RPMI7951 (cell line): ENCODE results near the gene EEF2. TPM values are rescaled to one million over a fixed set of nuclear protein-coding genes. Genes with fewer than 3 reads are reported as not detected.
A peak's percentile ranks its signal among the peaks of the same experiment; 100 is the strongest.

Experiments
- DNase-seq: peaks from one replicate; pipeline ENCODE4 v3.0.0-alpha.2; 2012; ENCODE audit warnings: low read depth
- total RNA-seq: library from RNA; depleted of rRNA; stranded (reverse); fragments of >200 nt; shearing (Covaris generic); gene quantifications from 2 replicates; pipeline ENCODE4 v1.2.3, GENCODE V29; 2014

The EEF2 gene
- total RNA-seq, 1 experiment from 2014 or later = 603 TPM

DNA sequence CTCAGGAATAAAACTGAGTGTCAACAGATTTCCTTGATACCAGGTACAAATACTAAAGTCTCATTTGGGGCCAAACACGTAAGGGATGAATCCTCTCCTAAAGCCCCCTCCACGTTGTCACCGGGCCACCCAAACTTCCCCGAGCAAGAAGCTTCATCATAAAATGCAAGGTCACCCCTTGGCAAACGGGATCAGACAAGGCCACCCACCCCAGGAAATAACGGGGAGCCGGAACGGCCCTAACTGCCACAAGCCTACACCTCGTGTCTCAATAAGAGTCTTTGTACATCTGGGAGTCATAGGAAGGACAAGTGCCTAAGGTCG, 717 bp downstream of the EEF2 start:
- no peak for DNase-seq

DNA sequence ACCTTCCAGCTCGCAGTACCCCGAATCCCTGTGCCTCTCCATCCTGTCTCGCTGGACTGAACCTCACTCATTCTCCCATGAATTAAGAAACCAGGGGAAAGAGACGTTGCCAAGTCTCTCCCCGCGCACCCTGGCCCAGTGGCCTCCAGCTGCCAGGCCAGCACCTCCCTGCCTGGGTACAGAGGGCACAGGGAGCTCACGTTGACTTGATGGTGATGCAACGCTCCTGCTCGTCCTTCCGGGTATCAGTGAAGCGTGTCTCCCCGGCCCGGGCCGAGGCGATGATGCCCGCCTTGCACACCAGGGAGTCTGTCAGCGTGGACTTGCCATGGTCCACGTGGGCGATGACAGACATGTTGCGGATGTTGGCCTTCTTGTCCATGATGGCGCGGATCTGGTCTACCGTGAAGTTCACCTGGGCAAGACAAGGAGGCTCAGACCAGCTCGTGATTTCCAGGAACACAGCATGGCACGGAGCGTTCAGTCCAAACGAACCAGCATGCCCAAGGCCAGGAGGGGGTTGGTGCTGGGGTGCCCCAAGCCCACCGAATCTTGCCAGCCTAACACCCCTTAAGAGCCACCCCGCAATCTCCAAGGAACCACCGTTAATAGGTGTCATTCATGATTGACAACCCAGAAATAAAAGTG, 1.2 kb downstream of the EEF2 start:
- no peak for DNase-seq

- DNase-seq = no peak
Measured at GRCh38 chr19:3983542-3983914, 1.7 kb downstream of the EEF2 start.

- peak; percentile 59 for DNase-seq
Measured at GRCh38 chr19:3982701-3983541, 2.3 kb downstream of the EEF2 start.

GRCh38 chr19:3981736-3982681, 3.3 kb downstream of the EEF2 start:
- DNase-seq = no peak

DNA sequence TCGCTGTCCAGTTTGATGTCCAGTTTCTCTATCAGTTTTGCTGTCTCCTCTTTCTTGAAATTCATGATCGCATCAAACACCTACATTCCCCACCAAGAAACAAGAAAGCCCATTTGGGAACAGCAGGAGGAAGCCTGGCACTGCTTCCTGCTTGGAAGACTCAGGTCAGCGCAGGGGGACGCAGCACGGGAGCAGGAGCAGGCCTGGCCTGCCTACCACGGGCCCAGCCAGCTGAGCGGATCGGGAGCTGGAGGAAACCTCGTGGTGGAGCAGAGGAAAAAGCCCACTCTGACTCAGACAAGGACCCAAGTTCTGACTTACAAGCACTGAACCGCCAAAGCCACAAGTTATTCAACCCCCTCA, 3.9 kb downstream of the EEF2 start:
- no peak for DNase-seq

- DNase-seq = no peak
Measured at GRCh38 chr19:3980353-3981251, 4.7 kb downstream of the EEF2 start.

GRCh38 chr19:3979674-3980352, 5.5 kb downstream of the EEF2 start:
- no peak for DNase-seq

DNA sequence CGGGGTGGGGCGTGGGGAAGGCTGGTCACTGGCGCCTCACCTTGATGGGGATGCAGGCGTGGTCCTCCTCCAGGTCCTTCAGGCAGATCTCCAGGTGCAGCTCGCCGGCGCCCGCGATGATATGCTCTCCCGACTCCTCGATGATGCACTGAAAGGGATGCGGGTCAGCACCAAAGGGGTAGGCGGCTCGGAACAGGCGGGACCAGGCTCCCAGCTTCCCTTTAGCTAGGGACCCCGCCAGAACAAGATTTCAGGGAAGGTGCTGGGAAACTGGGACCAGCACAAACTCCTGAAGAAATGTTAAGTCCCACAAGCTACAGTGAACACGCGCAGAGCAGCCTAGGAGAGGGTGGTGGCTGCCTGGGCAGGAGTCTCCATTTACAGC, 6.0 kb downstream of the EEF2 start:
- DNase-seq = no peak

DNA sequence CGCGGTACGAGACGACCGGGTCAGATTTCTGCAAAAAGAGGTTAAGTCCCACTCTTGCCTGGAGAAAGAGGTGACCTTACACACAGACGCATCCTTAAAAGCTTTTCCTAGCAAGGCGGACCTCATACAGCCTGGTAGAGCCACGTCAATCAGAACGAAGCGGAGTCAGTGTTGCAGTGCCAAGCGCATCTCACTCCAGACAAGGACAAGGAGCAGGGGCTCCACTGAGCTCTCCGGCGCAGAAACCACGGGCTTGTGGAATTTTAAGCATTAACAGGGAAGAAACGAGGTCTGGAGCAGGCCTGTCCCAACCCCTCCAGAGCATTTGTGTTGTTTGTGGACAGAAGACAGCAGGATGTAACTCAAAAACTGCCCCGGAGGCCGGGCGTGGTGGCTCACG, 7.1 kb downstream of the EEF2 start:
- DNase-seq = no peak

GRCh38 chr19:3977242-3978143, 7.8 kb downstream of the EEF2 start:
- no peak for DNase-seq

DNA sequence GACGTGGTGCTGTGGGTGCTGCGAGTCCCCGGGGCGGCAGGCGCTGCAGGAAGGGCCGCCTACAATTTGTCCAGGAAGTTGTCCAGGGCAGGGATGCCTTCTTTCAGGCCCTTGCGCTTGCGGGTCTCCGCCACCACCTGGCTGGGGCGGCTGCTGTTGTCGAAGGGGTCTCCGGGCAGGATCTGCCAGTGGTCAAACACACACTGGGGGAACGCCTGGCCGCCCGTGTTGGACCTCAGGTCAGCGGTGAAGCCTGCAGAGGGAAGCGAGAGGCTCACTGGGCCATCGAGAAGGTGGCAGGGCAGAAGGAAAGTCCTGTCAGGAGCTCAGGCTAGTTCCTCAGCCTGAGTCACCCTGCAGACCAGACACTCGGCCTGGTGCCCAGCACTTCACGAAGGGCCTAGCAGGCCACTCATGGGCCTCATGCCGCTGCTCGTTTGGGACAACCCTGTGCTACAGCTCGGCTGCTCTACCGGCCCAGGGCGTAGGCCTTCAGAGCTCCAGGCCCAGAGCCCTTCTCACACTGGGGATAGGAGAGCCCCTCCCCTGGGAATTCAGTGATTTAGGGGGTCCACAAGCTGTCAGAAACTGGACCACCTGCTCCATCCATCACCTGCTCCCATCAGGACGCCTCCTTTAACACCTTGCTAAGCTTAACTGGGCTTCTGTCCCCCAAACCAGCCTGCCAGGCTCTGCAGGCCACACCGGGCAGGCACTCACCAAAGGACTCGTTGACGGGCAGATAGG, 8.6 kb downstream of the EEF2 start:
- no peak for DNase-seq

DNA sequence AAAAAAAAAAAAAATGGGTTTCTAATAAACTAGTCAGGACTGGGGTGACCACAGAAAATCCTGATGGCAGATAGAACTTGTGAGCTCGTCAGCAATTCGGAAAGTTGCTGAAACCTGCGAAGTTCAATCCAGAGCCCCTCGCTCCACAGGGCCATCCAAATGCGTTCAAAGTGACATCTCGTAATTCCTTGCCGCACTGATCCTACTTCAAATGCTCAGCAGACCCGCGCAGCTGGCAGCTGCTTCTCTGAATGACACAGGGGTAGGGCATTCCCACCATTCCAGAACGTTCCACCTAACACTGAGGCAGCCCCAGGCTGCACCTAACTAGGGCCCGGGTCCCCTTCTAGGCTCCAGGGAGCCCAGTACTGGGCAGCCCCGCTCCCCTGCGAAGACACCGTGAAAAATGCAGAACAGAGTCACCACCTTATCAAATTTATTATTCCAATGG, 9.6 kb downstream of the EEF2 start:
- DNase-seq = no peak

DNA sequence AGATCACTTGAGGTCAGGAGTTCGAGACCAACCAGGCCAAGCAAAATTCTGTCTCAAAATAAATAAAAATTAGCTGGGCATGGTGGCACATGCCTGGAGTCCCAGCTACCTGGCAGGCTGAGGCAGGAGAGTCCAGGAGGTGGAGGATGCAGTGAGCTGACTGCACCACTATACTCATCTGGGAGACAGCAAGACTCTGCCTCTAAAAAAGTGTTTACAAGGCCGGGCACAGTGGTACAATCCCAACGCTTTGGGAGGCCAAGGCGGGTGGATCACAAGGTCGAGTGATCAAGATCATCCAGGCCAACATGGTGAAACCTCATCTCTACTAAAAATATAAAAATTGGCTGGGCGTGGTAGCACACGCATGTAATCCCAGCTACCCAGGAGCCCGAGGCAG, 10.1 kb downstream of the EEF2 start:
- DNase-seq = no peak

- peak; percentile 97 for DNase-seq
Measured at GRCh38 chr19:3970808-3971598, 14.3 kb downstream of the EEF2 start, which contains the start of gene DAPK3. TSS of gene DAPK3 (minus strand) at chr19:3971099. CDS start at chr19:3969735, 1,364 bp downstream.

GRCh38 chr19:3970313-3970807, 14.9 kb downstream of the EEF2 start:
- DNase-seq = no peak

DNA sequence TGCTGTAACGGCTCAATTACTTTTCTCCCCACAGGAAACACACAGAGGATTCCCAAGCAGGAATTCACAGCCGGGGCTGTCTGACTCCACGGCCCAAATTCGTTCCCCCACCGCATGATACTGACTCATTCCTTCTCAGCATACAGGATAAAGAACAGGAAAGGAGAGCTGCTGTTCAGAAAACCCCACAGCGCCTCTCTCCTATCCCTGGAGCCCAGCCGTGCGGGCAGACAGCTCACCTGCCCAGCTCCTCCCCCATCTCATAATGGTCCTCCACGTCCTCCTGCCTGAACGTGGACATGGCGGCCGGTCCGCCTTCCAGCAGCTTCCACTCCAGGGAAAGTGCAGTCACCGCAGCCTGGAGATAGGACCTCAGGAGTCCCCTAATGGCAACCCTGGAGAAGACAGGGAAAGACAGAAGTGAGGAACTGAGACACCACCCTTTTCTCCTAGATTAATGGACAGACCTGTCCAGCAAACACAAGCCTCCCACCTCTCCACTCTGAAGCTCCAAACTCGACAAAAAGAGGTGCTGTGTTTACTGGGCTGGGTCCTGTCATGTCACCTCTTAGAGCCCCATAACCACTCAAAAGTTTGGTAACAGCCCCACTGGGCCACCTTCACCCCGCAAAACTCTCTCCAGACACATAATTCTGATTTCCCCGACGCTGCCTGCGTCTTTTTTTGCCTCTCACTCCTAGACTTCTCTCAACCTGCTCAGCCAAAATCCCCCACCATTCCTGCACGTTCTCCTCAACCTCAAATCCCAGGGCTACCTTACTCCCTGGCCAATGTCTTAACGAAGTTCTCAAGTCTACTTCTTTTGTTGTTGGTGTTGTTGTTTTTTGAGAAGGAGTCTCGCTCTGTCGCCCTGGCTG, 15.6 kb downstream of the EEF2 start:
- peak; percentile 89 for DNase-seq
